NOMO-1 (cell line): Measurements from ENCODE around the gene BCL2L14.

Experiments
- DNase-seq, 2 experiments: peaks; one replicate each; lab custom pipeline; 2025; ENCODE audit not compliant: unreplicated experiment in 2 of 2; lab: John Stamatoyannopoulos, UW

The BCL2L14 gene

GRCh38 chr12:12054993-12055392 is 15.7 kb upstream of the BCL2L14 start:
- no peak for DNase-seq

- DNase-seq, result no peak
Measured at GRCh38 chr12:12056951-12057350, 13.8 kb upstream of the BCL2L14 start.

- DNase-seq, result no peak
Measured at GRCh38 chr12:12064596-12064995, 6.1 kb upstream of the BCL2L14 start.

GRCh38 chr12:12068751-12069150 is 2.0 kb upstream of the BCL2L14 start:
- DNase-seq, result no peak

GRCh38 chr12:12069821-12070548 is 754 bp upstream of the BCL2L14 start:
- DNase-seq, result no peak

- no peak for DNase-seq
Measured at GRCh38 chr12:12072064-12072760, 1.5 kb downstream of the BCL2L14 start.

- DNase-seq, result no peak
Measured at GRCh38 chr12:12079291-12079690, 8.6 kb downstream of the BCL2L14 start.

- DNase-seq, result peak in 1 of 2 experiments; percentile 14
Measured at GRCh38 chr12:12081836-12082497, 11.2 kb downstream of the BCL2L14 start.

- no peak for DNase-seq
Measured at GRCh38 chr12:12083688-12084087, 12.9 kb downstream of the BCL2L14 start.

GRCh38 chr12:12086362-12086761 is 15.6 kb downstream of the BCL2L14 start:
- no peak for DNase-seq

- DNase-seq, result no peak
Measured at GRCh38 chr12:12086973-12087692, 16.4 kb downstream of the BCL2L14 start.

GRCh38 chr12:12087693-12088034 is 16.9 kb downstream of the BCL2L14 start:
- DNase-seq, result no peak

- DNase-seq, result no peak
Measured at GRCh38 chr12:12088147-12088546, 17.4 kb downstream of the BCL2L14 start.

GRCh38 chr12:12088761-12089160 is 18.0 kb downstream of the BCL2L14 start:
- no peak for DNase-seq

- DNase-seq, result no peak
Measured at GRCh38 chr12:12091071-12091470, 20.3 kb downstream of the BCL2L14 start.

GRCh38 chr12:12091977-12092663 is 21.4 kb downstream of the BCL2L14 start:
- DNase-seq, result no peak

GRCh38 chr12:12094481-12094880 is 23.7 kb downstream of the BCL2L14 start:
- no peak for DNase-seq

- no peak for DNase-seq
Measured at GRCh38 chr12:12095021-12095420, 24.3 kb downstream of the BCL2L14 start.

GRCh38 chr12:12097891-12098690 is 27.4 kb downstream of the BCL2L14 start:
- DNase-seq, result no peak

- no peak for DNase-seq
Measured at GRCh38 chr12:12098691-12099015, 27.9 kb downstream of the BCL2L14 start.
